GM19397 (cell line): Measurements from ENCODE around the gene COL4A1.

Source experiments
- ATAC-seq: cut with Tn5 transposase; IDR thresholded peaks from one replicate; pipeline ENCODE4 v1.9.1; 2021; ENCODE audit warnings: mild to moderate bottlenecking, moderate library complexity; ENCODE audit not compliant: unreplicated experiment

Gene COL4A1

DNA sequence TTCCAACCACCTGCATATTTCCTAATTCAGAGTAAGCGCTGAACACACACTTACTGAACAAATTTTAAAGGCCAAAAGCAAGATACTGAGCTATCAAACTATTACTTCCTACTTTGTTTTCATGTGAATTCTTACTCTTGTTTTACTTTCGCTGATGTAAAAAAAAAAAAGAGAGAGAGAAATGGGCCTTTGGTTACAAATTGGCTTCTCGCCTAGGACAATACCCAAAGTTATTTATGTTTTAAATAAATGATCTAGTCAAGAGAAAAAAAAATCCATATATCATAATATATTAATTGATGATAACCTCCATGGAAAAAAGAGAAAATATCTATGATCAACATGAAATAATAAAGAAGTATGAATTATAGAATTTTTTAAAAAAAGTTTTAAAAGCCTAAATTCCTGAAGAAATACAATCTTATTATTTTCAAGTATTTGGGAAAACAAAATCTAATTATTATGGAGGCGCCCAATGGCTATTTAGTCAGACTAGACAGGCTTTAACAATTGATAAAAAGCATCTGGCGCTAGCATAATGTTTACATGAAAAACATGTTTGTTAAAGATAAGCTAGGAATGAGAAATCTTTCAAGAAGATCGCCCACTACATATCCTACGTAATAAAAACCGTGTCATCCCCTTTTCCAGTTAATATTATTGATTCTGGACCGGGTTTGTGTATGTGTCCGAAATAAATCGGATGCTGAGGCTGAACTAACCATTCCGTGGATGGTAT lies 9.0 kb downstream of the COL4A1 start:
- no peak for ATAC-seq

DNA sequence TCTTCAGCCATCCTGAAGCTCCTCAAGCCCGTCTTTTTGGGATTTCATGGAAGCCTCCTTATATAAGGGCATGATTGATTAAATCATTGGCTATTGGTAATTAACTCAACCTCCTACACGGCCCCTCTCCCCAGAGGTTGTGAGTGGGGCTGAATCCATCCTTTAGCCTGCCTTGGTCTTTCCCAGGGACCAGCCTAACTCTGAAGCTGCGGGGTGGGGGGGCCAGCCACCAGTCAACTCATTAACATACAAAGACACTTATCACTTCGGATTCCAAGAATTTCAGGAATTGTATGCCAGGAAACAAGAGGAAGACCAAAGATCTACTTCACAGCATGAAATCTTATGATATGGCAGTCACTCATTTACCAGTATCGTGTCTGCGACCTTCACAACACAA lies 9.9 kb downstream of the COL4A1 start:
- no peak for ATAC-seq

DNA sequence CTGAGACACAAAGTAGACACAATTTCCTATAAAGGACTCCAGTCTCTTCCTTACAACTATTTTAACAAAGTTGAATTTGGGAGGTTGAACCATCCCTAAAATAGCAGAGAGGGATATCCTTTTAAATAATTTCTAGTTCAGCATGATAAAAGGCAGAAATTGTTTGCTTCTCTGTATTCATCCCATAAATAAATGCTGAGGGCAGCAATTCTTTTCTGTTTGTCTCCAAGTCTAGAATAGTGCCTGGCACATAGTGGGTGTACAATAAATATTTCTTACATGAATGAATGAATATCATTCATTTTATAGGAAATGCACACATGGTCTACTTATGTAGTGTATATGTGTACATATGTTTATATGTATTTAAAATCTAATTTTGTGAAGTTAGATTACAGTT lies 12.3 kb downstream of the COL4A1 start:
- ATAC-seq = no peak

DNA sequence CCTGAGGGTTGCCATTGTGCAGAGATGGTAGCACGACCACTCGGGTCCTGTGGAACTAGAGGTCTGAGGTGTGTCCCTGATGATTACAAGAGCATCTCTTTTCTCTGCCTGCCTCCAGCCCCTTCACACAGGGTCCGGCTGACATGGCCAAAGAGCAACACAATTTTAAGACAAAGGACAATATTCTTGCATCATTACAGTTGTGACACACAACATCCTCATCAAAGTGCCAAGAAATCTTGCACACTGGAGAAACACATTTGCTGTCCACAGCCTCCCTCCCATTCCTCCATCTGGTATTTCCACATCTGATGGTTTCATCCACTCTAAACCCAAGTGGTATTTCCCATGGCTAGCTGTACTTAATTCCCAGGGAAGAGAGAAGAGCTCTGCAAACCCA lies 12.8 kb downstream of the COL4A1 start:
- no peak for ATAC-seq

DNA sequence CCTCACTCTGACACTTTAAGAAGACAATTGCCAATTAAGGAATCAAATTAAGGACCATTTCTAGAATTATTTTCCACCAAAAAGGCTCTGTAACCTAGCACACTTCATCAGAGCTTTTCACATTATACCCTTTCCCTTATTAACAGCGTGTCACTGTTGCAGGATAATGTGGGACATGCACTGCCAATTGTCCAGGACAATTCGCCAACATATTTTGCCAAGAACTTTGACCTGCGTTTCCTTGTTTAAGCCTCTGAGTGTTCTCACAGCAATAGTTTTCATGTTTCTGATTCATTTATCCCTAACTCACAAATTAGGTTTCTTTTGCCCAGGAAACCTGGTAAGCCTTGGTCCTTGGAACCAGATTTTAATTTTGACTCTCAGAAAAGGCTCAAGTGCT lies 13.3 kb downstream of the COL4A1 start:
- ATAC-seq = no peak

DNA sequence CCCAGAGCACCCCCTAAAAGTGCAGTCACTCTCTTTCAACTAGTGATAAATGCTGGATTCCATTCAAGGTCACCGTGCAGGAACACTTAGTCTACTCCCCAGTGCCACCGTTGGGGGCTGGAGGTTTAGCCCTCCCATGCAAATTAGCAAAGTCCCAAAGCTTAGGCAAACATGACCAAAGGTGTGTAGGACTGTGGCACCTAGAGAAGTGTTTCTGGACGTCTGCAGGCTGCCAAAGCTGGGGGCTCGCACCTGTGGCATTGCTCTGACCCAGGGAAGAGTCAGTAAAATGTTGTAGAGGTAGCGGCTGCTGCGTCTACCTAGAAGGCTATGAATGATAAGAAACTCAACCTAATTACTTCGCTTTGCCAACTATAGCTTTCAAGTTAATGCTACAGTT lies 13.9 kb downstream of the COL4A1 start:
- no peak for ATAC-seq

DNA sequence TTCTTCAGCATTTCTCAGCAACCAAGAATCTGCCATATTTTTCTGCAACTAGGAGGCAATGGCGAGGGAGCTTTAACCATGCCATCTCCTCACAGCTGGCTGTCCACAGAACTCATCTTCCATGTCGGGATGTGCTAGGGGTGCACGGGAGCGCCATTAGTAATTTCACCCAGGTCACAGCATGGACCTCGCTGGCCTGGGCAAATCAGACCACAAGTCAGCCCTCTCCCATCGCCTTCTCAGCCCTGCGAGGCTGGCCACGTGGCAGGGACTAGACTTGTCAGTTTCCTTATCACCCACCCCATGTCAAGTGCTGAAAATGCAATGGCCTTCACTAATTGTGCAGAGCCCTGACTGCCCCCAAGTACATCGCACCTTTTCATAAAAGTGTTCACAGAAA lies 15.7 kb downstream of the COL4A1 start:
- no peak for ATAC-seq

DNA sequence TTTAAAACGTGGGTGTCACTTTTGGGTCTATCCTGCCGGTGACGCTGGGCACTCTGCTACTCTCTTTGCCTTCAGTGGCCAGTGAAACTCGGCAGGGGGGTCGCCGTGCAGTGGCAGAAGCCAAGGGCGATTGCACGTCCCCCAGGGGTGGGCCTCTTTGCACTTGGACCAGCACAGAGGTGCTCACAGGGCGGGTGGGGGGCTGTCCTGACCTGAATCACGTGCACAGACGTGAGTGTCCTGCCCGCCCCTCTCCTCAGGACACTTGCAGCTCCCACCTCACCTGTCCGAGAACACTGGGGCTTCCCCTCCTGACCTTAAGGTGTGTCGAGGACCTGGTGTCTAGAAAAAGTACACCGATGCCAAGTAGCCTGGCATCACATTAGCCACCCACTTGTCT lies 16.1 kb downstream of the COL4A1 start:
- ATAC-seq = no peak

DNA sequence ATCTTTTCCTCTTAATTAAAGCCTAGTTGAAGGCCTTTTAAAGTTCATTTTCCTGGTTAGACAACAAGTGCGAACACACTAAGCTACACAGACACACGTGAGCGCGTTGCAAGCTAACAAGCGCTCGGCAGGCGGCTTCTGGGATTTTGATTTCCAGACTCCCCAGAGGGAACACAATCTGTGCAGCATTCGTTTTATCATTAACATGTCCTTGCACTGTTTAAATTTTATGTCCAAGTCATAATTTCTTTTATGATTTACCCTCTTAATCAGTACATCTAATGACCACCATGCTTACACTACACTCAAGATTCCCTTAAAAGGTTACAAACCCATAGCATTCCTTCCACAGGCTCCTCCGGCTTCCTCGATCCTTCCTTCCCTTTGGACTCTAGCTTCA lies 16.8 kb downstream of the COL4A1 start:
- ATAC-seq = no peak

DNA sequence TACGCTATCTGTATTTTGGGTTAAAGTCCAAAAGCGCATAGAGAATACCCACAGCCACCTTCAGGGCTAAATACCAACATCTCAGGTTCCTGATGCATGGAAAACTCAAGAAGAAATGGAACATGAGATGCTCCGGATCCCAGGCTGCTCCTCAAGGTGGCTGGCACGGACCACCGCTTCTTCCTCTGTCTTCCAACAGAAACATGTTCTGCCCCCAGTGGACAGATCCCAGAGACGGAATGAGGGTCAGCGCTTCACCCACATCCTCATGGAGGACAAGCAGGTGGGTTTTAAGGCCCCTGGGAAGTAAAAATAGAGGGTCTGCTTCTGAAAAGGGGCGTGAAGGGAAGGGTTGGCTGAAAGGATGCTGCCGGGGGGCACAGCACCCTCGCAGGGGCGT lies 17.3 kb downstream of the COL4A1 start:
- no peak for ATAC-seq

DNA sequence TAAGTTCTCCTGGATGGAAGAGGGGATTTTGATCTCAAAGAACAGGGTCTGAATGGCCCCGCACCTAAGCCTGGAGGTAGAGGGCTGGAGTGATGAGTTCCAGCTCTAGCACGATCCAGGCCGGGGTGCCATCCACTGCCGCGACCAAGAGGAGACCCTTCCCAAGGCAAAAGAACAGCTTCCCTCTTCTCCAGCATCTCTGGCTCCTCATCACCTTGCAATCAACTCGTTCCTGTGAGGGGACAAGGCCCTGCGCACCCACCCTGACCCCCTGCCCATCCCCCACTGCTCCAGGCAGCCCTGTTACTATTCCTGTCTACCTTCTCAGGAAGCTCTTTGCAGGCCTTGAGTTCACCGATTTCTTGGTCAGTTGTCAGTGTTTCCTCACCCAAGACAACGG lies 17.8 kb downstream of the COL4A1 start:
- no peak for ATAC-seq

DNA sequence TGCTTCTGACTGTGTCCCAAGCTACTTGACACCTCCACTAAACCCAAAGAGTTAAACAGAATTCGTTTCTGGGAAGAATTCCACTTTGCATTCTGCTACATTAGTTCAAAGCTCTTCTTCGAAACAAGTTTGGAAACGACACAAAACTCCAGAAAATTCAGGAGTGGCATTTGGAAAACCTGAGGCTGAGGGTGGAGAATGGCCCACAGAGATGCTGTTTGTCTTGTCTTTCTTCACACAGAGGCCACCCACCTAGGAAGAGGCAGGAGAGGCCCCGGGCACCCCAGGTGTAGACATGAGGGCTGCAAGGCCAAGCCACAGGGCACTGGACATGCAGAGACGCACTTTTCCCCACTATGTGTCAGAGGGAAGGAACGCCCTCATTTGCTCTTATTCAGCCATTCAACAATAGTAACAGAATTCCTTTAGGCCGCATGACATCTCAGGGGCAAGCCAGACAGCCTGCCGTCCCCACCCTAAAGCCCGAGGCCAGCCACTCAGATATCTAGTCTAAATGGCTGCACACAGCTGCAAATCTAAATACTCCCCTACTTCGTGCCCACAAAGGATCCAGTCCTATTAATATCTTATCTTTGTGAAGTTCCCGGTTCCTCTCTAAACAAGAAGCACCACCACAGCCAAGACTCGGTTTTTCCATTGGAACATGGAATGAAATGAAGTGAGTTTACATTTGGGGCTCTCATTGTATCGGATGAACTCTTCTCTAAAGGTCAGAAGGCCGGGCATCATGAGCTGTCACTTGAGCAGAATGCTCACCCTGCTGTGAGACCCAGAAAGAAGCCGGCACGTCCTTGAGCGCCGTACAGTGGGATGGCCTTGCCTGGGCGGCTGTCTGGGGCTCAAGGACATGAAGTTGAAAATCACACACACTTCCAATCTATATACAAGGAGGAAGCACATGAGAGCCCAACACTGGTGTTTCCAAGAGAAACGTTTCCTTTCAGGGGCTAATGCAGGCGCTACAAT lies 19.8 kb downstream of the COL4A1 start:
- ATAC-seq = no peak

DNA sequence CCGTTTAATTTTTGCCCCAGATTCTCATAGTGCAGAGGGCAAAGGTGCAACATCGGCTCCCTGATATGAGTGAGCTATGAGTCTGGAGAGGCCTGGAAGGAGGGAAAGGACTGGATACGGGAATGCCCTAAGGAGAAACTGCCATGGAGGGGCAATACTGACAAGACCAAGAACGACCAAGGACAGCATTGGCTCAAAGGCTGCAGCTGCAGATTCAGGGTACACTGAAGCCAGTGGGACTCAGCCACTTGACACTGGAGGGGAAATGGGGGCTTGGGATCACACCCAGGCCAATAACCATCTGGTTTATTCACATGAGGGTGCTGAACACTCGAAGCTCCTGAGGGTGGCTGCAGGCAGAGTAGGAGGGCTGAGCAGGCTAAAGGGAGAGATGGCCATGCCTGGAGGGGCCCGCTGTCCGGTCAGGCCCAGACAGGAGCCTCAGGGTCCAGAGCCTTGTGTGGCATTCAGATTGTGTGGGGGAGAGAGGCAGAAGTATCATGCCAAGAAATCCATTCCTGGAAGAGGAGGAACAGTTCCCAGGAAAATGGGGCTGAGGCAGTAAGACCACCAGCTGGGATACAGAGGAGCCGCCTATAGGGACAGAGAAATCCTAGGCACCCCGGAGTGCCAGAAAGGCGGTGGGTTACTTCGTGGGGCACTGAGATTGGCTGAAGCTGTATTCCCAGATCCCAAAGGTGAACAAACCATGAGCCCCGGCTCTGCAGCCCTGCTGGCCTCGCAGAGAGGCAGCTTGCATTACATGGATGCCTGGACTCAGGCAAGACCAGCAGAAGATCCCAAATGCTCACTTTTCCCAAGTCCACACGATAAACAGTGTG lies 20.7 kb downstream of the COL4A1 start:
- no peak for ATAC-seq

DNA sequence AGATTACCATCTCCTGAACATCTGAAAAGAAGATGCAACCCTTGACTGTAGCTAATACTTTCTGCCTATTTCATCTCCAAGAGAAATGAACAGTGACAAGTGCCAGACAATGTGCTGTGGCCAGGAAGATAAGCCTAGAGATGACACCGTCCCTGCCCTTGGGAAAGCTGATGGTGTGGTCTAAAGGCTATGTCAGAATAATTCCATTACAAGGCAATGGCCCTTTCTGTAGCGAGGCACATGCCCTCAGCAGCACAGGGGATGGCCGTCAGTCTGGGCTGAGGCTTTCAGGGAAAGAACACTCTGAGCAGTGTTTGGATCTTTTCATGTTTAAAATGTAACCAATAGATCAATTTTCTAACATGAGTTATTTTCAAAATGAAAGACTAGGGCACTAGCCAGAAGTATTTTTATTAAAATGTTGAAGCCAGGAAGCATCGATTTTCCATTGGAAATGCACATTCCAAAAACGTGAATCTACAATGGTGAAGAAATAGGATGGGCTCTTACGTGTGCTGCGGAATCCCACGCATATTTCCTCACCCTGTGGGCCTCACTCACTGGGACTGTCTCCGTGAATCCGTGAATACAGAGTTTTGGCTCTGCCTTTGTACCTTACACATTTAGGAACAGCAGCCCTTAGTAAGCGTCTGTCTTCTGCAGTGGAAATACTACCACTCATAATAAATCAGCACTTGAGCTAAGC lies 22.0 kb downstream of the COL4A1 start:
- ATAC-seq = no peak

DNA sequence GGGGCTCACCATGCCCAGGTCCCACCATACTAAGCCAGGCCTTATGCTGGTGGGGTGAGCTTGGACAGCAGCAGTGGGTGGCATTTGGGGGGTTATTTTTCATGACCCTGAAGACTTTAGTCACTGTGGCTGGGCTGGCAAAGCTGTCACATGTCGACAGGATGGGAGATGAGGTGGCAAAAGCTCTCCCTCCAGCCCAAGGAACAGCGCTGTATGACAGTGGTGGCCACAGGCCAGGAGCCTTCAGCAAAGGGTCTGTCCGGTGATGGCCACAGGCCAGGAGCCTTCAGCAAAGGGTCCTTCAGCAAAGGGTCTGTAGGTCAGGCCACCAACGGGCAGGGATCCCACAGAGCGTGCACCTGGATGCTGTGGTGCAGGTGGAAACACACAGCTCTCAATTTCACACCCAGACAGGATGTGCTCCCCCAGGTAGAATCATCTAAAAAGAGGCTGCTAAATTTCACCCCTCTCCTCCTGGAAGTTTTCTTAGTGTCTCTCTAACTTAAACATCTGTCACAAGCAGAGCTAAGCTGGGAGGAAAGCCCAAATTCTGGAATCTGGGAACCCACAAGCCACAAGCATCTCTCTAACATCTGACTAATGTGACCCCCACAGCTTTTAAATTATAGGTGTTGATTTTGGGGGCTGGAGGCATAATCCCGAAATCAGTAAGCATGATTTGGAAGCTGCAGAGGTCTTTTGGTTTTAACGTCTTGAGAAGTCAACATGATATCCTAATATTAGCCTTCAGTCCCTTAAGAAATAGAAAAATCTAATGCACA lies 23.0 kb downstream of the COL4A1 start:
- ATAC-seq = no peak

DNA sequence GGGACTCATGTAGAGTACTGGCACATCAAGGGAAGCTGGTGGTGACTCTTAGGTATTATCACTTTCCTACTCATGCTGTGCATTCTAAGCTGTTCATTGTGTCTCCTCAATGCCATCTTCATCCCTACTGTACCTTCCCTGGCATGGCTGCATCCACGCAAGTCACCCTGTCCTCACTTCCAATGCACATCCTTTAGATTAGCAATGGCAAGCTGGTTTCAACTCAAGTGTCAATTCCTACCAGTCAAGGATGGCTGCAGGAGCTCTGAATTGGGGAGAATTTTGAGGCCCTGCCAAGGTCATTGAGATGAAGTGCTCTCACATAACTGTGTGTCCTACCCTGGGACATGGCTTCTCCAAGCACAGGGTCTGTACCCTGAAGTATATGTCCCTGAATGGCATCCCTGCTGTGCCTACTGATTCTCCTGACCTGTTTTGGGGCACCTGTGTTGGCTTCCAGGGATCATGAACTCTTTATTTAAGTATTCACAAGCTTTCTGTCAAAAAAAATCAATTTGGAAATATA lies 24.6 kb downstream of the COL4A1 start:
- ATAC-seq = no peak

DNA sequence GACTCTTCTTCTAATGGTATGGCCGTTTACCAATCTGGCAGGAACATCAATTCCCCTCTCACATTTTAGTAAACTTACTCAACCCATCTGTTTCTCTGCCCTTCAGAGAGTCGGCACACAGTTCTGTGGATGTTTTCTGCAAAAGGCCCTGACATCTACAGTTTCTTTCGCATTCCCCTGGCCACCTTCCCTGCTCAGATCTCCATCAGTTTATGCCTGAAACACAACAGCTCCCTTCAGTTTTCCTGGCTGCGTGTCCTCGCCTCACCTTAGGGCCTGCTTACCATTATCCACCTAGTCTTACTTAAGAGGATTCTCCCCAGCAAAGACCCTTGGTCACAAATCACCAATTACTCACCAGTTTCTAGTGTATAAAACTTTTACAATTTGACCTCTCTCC lies 25.2 kb downstream of the COL4A1 start:
- no peak for ATAC-seq

DNA sequence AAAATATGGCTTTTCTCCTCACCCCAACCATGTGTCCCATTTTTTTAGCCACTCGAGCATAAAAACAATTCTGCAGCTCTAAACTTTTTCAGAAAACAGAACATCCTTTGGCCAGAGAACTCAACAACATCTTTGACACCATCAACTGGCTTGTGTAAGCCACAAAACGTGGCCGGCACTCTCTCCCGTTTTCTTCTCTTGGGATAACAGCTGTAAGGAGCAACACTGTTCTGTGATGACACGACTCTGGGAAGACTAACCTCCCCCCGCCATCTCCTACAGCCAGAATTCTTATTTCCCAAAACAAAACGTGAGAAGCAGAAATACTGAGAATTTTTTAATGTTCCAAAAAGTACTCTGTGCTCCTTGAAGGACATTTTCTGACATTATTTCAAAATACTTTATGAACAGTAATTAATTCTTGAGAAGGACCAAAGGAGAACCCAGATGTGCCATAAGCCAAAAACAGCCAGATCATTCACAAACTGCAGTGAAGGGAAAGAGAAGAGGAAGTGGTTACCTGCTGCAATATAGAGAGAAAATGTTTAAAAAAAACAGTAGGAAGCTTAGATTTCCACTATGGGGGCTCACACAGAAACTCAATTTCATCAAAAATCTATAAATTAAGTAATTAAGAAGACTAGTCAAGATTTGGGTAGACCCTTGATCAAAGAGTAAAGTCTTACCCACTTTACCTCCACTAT lies 25.8 kb downstream of the COL4A1 start:
- no peak for ATAC-seq

DNA sequence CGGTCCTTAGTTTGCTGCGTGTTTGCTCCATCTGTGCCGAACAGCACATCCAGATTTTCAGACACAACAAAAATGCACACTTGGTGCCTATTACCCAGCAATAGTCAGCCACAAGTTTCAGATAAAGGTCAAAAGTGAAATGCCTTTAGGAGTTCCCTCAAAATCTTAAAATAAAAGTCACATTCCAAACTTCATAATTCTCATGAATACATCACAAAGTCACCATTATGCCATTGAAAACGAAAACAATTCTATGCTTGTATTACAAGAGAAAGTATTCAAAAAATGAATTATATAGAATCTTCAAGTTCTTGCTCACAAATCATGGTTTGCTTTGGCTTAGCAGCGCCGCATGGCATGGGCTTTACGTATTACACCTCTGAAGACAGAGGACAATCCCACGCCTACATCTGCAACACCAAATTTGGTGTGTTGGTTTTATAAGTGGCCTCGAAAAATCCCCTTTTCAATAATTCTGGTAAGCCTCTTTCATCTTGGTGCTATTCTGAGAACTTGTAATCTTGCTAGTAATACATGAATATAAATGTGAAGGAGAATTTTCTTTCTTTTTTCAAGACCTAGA lies 26.6 kb downstream of the COL4A1 start:
- ATAC-seq = no peak
